Measurements from ENCODE around the gene SLC22A5.

DNA sequence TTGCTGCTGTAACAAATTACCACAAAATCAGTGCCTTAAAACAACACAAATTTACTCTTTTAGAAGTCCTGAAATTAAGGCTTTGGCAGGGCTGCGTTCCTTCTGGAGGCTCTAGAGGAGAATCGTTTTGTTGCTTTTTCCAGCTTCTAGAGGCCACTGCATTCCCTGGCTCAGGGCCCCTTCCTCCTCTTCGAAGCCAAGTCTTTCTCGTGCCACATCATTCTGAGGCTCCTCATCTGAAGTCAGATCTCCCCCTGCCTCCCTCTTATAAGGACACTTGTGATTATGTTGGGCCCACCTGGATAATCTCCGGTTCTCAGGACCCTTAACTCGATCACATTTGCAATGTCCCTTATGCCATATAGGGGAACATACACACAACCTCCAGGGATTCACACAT is 48.0 kb downstream of the SLC22A5 start:
- TF ChIP-seq RNF2 (IDR thresholded peaks at IDR 0.05; ENCODE audit: borderline replicate concordance, low read depth) (no peak), POLR2A (IDR thresholded peaks at IDR 0.05; ENCODE audit: low read length) (no peak), ZFP36 (IDR thresholded peaks at IDR 0.05; ENCODE audit: borderline replicate concordance, partially characterized antibody) (no peak), CHD2 (IDR thresholded peaks at IDR 0.05; ENCODE audit: low read length, partially characterized antibody) (no peak), MYC (IDR thresholded peaks at IDR 0.05; ENCODE audit: borderline replicate concordance, low read length) (no peak), KDM1A (IDR thresholded peaks at IDR 0.05; ENCODE audit: low read depth) (no peak), EP300 (IDR thresholded peaks at IDR 0.05) (no peak), HDAC2 (IDR thresholded peaks at IDR 0.05) (no peak), CEBPB (IDR thresholded peaks at IDR 0.05) (no peak)
- TF ChIP-seq, protein P1, sequence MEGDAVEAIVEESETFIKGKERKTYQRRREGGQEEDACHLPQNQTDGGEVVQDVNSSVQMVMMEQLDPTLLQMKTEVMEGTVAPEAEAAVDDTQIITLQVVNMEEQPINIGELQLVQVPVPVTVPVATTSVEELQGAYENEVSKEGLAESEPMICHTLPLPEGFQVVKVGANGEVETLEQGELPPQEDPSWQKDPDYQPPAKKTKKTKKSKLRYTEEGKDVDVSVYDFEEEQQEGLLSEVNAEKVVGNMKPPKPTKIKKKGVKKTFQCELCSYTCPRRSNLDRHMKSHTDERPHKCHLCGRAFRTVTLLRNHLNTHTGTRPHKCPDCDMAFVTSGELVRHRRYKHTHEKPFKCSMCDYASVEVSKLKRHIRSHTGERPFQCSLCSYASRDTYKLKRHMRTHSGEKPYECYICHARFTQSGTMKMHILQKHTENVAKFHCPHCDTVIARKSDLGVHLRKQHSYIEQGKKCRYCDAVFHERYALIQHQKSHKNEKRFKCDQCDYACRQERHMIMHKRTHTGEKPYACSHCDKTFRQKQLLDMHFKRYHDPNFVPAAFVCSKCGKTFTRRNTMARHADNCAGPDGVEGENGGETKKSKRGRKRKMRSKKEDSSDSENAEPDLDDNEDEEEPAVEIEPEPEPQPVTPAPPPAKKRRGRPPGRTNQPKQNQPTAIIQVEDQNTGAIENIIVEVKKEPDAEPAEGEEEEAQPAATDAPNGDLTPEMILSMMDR (IDR thresholded peaks at IDR 0.05): no peak
- TF ChIP-seq, protein P2, sequence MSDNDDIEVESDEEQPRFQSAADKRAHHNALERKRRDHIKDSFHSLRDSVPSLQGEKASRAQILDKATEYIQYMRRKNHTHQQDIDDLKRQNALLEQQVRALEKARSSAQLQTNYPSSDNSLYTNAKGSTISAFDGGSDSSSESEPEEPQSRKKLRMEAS (IDR thresholded peaks at IDR 0.05): no peak
- TF ChIP-seq, protein P3, sequence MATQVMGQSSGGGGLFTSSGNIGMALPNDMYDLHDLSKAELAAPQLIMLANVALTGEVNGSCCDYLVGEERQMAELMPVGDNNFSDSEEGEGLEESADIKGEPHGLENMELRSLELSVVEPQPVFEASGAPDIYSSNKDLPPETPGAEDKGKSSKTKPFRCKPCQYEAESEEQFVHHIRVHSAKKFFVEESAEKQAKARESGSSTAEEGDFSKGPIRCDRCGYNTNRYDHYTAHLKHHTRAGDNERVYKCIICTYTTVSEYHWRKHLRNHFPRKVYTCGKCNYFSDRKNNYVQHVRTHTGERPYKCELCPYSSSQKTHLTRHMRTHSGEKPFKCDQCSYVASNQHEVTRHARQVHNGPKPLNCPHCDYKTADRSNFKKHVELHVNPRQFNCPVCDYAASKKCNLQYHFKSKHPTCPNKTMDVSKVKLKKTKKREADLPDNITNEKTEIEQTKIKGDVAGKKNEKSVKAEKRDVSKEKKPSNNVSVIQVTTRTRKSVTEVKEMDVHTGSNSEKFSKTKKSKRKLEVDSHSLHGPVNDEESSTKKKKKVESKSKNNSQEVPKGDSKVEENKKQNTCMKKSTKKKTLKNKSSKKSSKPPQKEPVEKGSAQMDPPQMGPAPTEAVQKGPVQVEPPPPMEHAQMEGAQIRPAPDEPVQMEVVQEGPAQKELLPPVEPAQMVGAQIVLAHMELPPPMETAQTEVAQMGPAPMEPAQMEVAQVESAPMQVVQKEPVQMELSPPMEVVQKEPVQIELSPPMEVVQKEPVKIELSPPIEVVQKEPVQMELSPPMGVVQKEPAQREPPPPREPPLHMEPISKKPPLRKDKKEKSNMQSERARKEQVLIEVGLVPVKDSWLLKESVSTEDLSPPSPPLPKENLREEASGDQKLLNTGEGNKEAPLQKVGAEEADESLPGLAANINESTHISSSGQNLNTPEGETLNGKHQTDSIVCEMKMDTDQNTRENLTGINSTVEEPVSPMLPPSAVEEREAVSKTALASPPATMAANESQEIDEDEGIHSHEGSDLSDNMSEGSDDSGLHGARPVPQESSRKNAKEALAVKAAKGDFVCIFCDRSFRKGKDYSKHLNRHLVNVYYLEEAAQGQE (IDR thresholded peaks at IDR 0.05): no peak
